ENCODE results near the gene BCLAF1. TPM values are rescaled to one million over a fixed set of nuclear protein-coding genes. Genes with fewer than 3 reads are reported as not detected.

The BCLAF1 gene
- total RNA-seq, 1 donor from 2014 or later = 154 TPM

DNA sequence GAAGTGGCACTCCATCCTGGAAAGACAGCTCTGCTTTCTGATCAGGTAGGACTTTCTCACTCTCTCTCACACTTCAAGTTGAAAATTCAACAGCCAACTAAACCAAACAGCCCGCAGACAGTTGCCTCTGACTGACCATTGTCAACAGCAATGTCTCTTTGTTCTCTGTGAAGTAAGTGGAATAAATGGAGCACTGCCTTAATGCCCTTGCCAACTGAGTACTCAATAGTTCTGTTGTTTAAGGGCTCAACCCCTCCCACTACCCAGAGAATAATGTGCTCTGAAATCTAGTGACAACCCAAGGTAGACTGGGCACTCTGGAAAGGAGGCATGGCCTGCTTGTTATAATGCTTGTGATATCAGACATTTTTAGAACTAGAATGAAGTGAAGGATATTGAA lies 16.8 kb upstream of the BCLAF1 start:
- DNase-seq (ENCODE audit: low spot score) = no peak
- Mint-ChIP-seq H3K4me3 (ENCODE audit: unreplicated experiment) (no peak overlapping the region), H3K9me3 (ENCODE audit: unreplicated experiment) (no peaks in the 10 kb centered on the region), H3K27me3 (ENCODE audit: unreplicated experiment) (peaks cover 1% of the 10 kb centered on the region), H3K4me1 (ENCODE audit: unreplicated experiment) (no peaks in the 10 kb centered on the region), H3K36me3 (ENCODE audit: low read depth, unreplicated experiment) (no peaks in the 10 kb centered on the region), H3K27ac (ENCODE audit: unreplicated experiment) (no peak overlapping the region)
- TF ChIP-seq CTCF (IDR thresholded peaks at IDR 0.05; ENCODE audit: unreplicated experiment) = no peak

DNA sequence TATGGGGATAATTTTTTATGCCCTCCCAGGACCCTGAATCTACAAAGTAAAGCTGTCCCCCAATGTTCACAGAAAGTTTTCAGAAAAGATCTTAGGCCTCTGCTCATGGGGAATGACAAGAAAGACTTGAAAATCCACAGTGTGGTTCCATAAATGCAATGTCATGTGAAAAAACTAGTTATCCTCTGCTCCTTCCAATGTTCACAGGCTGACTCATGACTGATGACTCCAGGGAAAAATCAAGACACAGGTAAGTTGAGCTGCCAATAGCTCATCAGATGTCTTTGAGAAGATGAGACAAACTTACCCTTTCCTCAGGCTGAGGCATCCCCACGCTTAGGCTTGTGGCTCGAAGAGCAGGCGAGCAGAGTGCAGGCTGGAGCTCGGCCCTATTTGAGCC lies 14.8 kb upstream of the BCLAF1 start:
- TF ChIP-seq CTCF (IDR thresholded peaks at IDR 0.05; ENCODE audit: unreplicated experiment) = no peak
- H3K4me1 Mint-ChIP-seq (ENCODE audit: unreplicated experiment) = no peaks in the 10 kb centered on the region
- H3K9me3 Mint-ChIP-seq (ENCODE audit: unreplicated experiment) = no peaks in the 10 kb centered on the region
- DNase-seq (ENCODE audit: low spot score) = no peak
- H3K27ac Mint-ChIP-seq (ENCODE audit: unreplicated experiment) = no peak overlapping the region
- H3K27me3 Mint-ChIP-seq (ENCODE audit: unreplicated experiment) = peaks cover 1% of the 10 kb centered on the region
- H3K36me3 Mint-ChIP-seq (ENCODE audit: low read depth, unreplicated experiment) = no peaks in the 10 kb centered on the region
- no peak overlapping the region for H3K4me3 Mint-ChIP-seq (ENCODE audit: unreplicated experiment)

- TF ChIP-seq CTCF (IDR thresholded peaks at IDR 0.05; ENCODE audit: unreplicated experiment) = no peak
- Mint-ChIP-seq H3K9me3 (ENCODE audit: unreplicated experiment) (no peaks in the 10 kb centered on the region), H3K27ac (ENCODE audit: unreplicated experiment) (no peak overlapping the region), H3K27me3 (ENCODE audit: unreplicated experiment) (peaks cover 1% of the 10 kb centered on the region), H3K4me3 (ENCODE audit: unreplicated experiment) (no peak overlapping the region), H3K4me1 (ENCODE audit: unreplicated experiment) (no peaks in the 10 kb centered on the region), H3K36me3 (ENCODE audit: low read depth, unreplicated experiment) (no peaks in the 10 kb centered on the region)
- no peak for DNase-seq (ENCODE audit: low spot score)
Observed at GRCh38 chr6:136303516-136303915, 13.9 kb upstream of the BCLAF1 start.

DNA sequence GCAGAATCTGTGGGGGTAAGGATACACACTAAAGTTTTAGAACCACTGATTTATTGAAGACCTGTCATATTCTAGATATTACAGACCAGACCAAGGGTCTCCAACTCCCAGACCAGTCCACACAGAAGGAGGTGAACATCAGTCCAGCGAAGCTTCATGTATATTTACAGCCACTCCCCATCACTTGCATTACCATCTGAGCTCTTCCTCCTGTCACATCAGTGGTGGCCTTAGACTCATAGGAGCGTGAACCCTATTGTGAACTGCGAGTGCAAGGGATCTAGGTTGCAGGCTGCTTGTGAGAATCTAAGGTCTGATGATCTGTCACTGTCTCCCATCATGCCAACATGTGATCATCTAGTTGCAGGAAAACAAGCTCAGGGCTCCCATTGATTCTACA lies 5.0 kb upstream of the BCLAF1 start:
- no peak overlapping the region for H3K4me3 Mint-ChIP-seq (ENCODE audit: unreplicated experiment)
- no peak for TF ChIP-seq CTCF (IDR thresholded peaks at IDR 0.05; ENCODE audit: unreplicated experiment)
- peaks cover under 1% of the 10 kb centered on the region for H3K36me3 Mint-ChIP-seq (ENCODE audit: low read depth, unreplicated experiment)
- H3K27ac Mint-ChIP-seq (ENCODE audit: unreplicated experiment) = no peak overlapping the region
- H3K27me3 Mint-ChIP-seq (ENCODE audit: unreplicated experiment) = peaks cover 13% of the 10 kb centered on the region
- no peaks in the 10 kb centered on the region for H3K9me3 Mint-ChIP-seq (ENCODE audit: unreplicated experiment)
- H3K4me1 Mint-ChIP-seq (ENCODE audit: unreplicated experiment) = no peaks in the 10 kb centered on the region
- DNase-seq (ENCODE audit: low spot score) = no peak

DNA sequence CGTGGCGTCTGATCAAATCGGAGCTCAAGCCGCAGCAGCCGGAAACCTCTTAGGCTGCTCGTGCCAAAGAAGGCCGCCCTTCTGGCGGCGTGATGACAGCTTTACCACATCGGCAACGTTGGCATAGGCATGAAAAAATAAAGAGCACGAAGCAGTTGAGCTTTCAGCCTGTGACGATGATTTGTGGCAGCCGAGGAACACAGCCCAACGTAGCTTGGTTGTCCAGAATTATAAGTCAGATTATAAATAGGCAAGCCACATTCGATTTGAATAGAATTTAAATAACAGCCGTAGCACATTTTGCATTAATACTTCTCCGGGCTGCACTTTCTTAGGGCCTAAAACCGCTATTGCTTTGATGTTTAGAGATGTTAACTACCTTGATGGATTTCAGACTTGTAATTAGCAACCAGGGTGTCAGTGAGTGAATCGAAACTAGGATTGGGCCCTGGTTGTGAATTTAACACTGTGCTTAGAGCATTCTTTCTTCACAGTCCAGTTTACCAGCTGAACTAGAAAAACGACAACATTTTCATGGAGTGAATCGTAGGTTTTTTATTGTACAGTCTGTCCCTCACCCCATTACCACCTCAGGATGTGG lies 864 bp upstream of the BCLAF1 start:
- peak; percentile 49 for DNase-seq (ENCODE audit: low spot score)
- peaks cover 18% of the 10 kb centered on the region for H3K4me1 Mint-ChIP-seq (ENCODE audit: unreplicated experiment)
- peak overlapping the region; percentile 100 for H3K27ac Mint-ChIP-seq (ENCODE audit: unreplicated experiment)
- peak overlapping the region; percentile 100 for H3K4me3 Mint-ChIP-seq (ENCODE audit: unreplicated experiment)
- no peak for TF ChIP-seq CTCF (IDR thresholded peaks at IDR 0.05; ENCODE audit: unreplicated experiment)
- H3K36me3 Mint-ChIP-seq (ENCODE audit: low read depth, unreplicated experiment) = peaks cover 10% of the 10 kb centered on the region
- no peaks in the 10 kb centered on the region for H3K9me3 Mint-ChIP-seq (ENCODE audit: unreplicated experiment)
- H3K27me3 Mint-ChIP-seq (ENCODE audit: unreplicated experiment) = peaks cover 26% of the 10 kb centered on the region

All from endothelial cell (in vitro differentiated cells).